ENCODE results near the gene TMEM229B.
"Not testable (repeated sequence)": the region's sequence is repeated elsewhere in the genome, so short reads cannot be mapped to it uniquely, and the experiment has no call there.

The TMEM229B gene

GRCh38 chr14:67451667-67452066 is 36.9 kb downstream of the TMEM229B start:
- DNase-seq, result not testable (repeated sequence)

GRCh38 chr14:67449096-67449495 is 39.4 kb downstream of the TMEM229B start:
- DNase-seq, result no peak

- DNase-seq, result no peak
Observed at GRCh38 chr14:67447033-67447381, 41.5 kb downstream of the TMEM229B start.

GRCh38 chr14:67446371-67447032 is 42.0 kb downstream of the TMEM229B start:
- no peak for DNase-seq

GRCh38 chr14:67444395-67444794 is 44.1 kb downstream of the TMEM229B start:
- DNase-seq, result no peak

GRCh38 chr14:67442139-67442906 is 46.2 kb downstream of the TMEM229B start:
- DNase-seq, result no peak

GRCh38 chr14:67441672-67442071 is 46.8 kb downstream of the TMEM229B start:
- DNase-seq, result no peak

GRCh38 chr14:67441256-67441655 is 47.3 kb downstream of the TMEM229B start:
- no peak for DNase-seq

GRCh38 chr14:67440513-67440912 is 48.0 kb downstream of the TMEM229B start:
- DNase-seq, result no peak

- DNase-seq, result no peak
Observed at GRCh38 chr14:67438969-67439368, 49.6 kb downstream of the TMEM229B start.

GRCh38 chr14:67436006-67436866 is 52.3 kb downstream of the TMEM229B start:
- no peak for DNase-seq

- DNase-seq, result no peak
Observed at GRCh38 chr14:67435603-67436002, 52.9 kb downstream of the TMEM229B start.

GRCh38 chr14:67432050-67432564 is 56.4 kb downstream of the TMEM229B start:
- no peak for DNase-seq

- DNase-seq, result no peak
Observed at GRCh38 chr14:67429510-67430205, 58.9 kb downstream of the TMEM229B start.

- DNase-seq, result no peak
Observed at GRCh38 chr14:67428501-67429031, 60.0 kb downstream of the TMEM229B start.

- DNase-seq, result peak; percentile 91
Observed at GRCh38 chr14:67426983-67427606, 61.4 kb downstream of the TMEM229B start.

- DNase-seq, result no peak
Observed at GRCh38 chr14:67426161-67426560, 62.4 kb downstream of the TMEM229B start.

- peak; percentile 65 for DNase-seq
Observed at GRCh38 chr14:67425608-67426007, 62.9 kb downstream of the TMEM229B start.

- DNase-seq, result no peak
Observed at GRCh38 chr14:67424539-67424938, 64.0 kb downstream of the TMEM229B start.

- peak; percentile 60 for DNase-seq
Observed at GRCh38 chr14:67423424-67423823, 65.1 kb downstream of the TMEM229B start.

- DNase-seq, result no peak
Observed at GRCh38 chr14:67421356-67422224, 66.9 kb downstream of the TMEM229B start.
